CD14-positive monocyte (primary cell): ENCODE measurements around the gene LENEP. TPM values are rescaled to one million over a fixed set of nuclear protein-coding genes. Genes with fewer than 3 reads are reported as not detected.

Experiments
- DNase-seq, 3 donors: peaks; one replicate each; pipeline ENCODE4 v3.0.0-alpha.2; 2011 to 2022
- H2AFZ ChIP-seq: 2 replicates; pipeline ENCODE4 v1.6.0; 2012; ENCODE audit warnings: mild to moderate bottlenecking, low read depth, low read length, inconsistent platforms; ENCODE audit not compliant: insufficient read depth, poor library complexity, severe bottlenecking
- H3K27ac ChIP-seq, 2 donors: 1 replicate in 1 of 2; 2 replicates in 1 of 2; pipeline ENCODE4 v1.5.1; 2012 to 2013; ENCODE audit warnings: low read length in 2 of 2, control low read depth in 1 of 2, inconsistent platforms in 1 of 2, low read depth in 1 of 2, mild to moderate bottlenecking in 1 of 2
- H3K27me3 ChIP-seq, 2 donors: one replicate each; pipeline versions ENCODE4 v1.6.0 to v1.6.1; 2011 to 2013; ENCODE audit warnings: low read length in 2 of 2; ENCODE audit not compliant: control insufficient read depth in 2 of 2, insufficient read depth in 2 of 2
- H3K36me3 ChIP-seq, 2 donors: replicated peaks in 1 of 2; 1 replicate in 1 of 2; 2 replicates in 1 of 2; pipeline versions ENCODE4 v1.5.1 to v1.6.1; 2012 to 2013; ENCODE audit warnings: low read length in 2 of 2, control low read depth in 1 of 2, inconsistent platforms in 1 of 2, mild to moderate bottlenecking in 1 of 2; ENCODE audit not compliant: insufficient read depth in 2 of 2, control insufficient read depth in 1 of 2
- H3K4me1 ChIP-seq, 2 donors: 1 replicate in 1 of 2; 2 replicates in 1 of 2; pipeline versions ENCODE4 v1.5.1 to v1.6.1; 2012 to 2013; ENCODE audit warnings: low read length in 2 of 2, control low read depth in 1 of 2, inconsistent platforms in 1 of 2, mild to moderate bottlenecking in 1 of 2, moderate library complexity in 1 of 2; ENCODE audit not compliant: insufficient read depth in 2 of 2, control insufficient read depth in 1 of 2
- H3K4me2 ChIP-seq: replicated peaks from 2 replicates; pipeline ENCODE3; 2012; ENCODE audit warnings: low read length, moderate library complexity, mild to moderate bottlenecking; ENCODE audit not compliant: poor library complexity, severe bottlenecking; ENCODE audit errors: extremely low read depth
- H3K4me3 ChIP-seq, 3 experiments: fragments of 200-600 bp in 1 of 3; sonication (generic) in 1 of 3; replicated peaks in 1 of 3; 1 replicate in 2 of 3; 2 replicates in 1 of 3; pipeline ENCODE4 v1.5.1; 2011 to 2013; ENCODE audit warnings: low read length in 3 of 3, mild to moderate bottlenecking in 3 of 3, control low read depth in 2 of 3, low read depth in 2 of 3, inconsistent platforms in 1 of 3, moderate library complexity in 1 of 3
- H3K79me2 ChIP-seq: 2 replicates; pipeline ENCODE4 v1.6.0; 2012; ENCODE audit warnings: mild to moderate bottlenecking, control low read depth, inconsistent platforms, low read length, moderate library complexity; ENCODE audit not compliant: insufficient read depth
- H3K9ac ChIP-seq: 2 replicates; pipeline ENCODE4 v1.6.0; 2017; ENCODE audit warnings: low read length, mild to moderate bottlenecking; ENCODE audit not compliant: insufficient read depth, poor library complexity, severe bottlenecking
- H3K9me3 ChIP-seq, 2 donors: replicated peaks in 1 of 2; 1 replicate in 1 of 2; 2 replicates in 1 of 2; pipeline versions ENCODE4 v1.5.1 to v1.6.1; 2012 to 2013; ENCODE audit warnings: low read length in 2 of 2, control low read depth in 1 of 2; ENCODE audit not compliant: control insufficient read depth in 1 of 2, insufficient read depth in 1 of 2
- H4K20me1 ChIP-seq: 2 replicates; pipeline ENCODE4 v1.6.0; 2012; ENCODE audit warnings: mild to moderate bottlenecking, low read length, control low read depth, moderate library complexity; ENCODE audit not compliant: insufficient read depth
- H3K27ac Mint-ChIP-seq, 7 donors: one replicate each; pipeline ENCODE4 v1.8.0; 2020; ENCODE audit warnings: mild to moderate bottlenecking in 7 of 7, mixed read lengths in 7 of 7, moderate library complexity in 6 of 7, inconsistent platforms in 2 of 7
- H3K27me3 Mint-ChIP-seq, 3 donors: one replicate each; pipeline ENCODE4 v1.8.0; 2021 to 2022; ENCODE audit warnings: low read depth in 3 of 3, mild to moderate bottlenecking in 3 of 3, mixed read lengths in 3 of 3, moderate library complexity in 3 of 3, inconsistent platforms in 1 of 3
- H3K36me3 Mint-ChIP-seq, 2 donors: one replicate each; pipeline ENCODE4 v1.8.0; 2020; ENCODE audit warnings: mixed read lengths in 2 of 2, inconsistent platforms in 1 of 2, mild to moderate bottlenecking in 1 of 2
- H3K4me1 Mint-ChIP-seq: one replicate; pipeline ENCODE4 v1.8.0; 2020; ENCODE audit warnings: mild to moderate bottlenecking, mixed read lengths
- H3K4me3 Mint-ChIP-seq, 2 donors: one replicate each; pipeline ENCODE4 v1.8.0; 2020; ENCODE audit warnings: mild to moderate bottlenecking in 2 of 2, mixed read lengths in 2 of 2, moderate library complexity in 1 of 2
- H3K9me3 Mint-ChIP-seq, 7 donors: one replicate each; pipeline ENCODE4 v1.8.0; 2020 to 2022; ENCODE audit warnings: mixed read lengths in 7 of 7, mild to moderate bottlenecking in 6 of 7, moderate library complexity in 6 of 7, inconsistent platforms in 2 of 7
- WGBS: methylation state at CpG from one replicate; pipeline ENCODE4 v1.1.5; 2013; ENCODE audit warnings: missing lambda C conversion rate; ENCODE audit not compliant: insufficient coverage; 5-methylcytosine and 5-hydroxymethylcytosine counted together
- intact Hi-C, 2 donors: fragments of 100-400 bp; cut with micrococcal nuclease; formaldehyde crosslinking; loops; one replicate each; pipeline versions ENCODE4 v1.15.0 to v1.15.1; 2023
- polyA plus RNA-seq, 3 donors: library from polyadenylated mRNA; depleted of rRNA in 1 of 3; unstranded in 2 of 3; stranded (reverse) in 1 of 3; fragments of 300-500 nt in 2 of 3; fragments of >200 nt in 1 of 3; fragmentation: Illumina TruSeq in 2 of 3; gene quantifications; 1 replicate in 2 of 3; 2 replicates in 1 of 3; pipeline ENCODE4 v1.2.3, GENCODE V29; 2012 to 2021
- TF ChIP-seq, protein P1 (sequence below): fragments of 200-600 bp; IDR thresholded peaks from one replicate; pipeline ENCODE4 v1.8.0; 2022; ENCODE audit warnings: antibody characterized with exemption, mild to moderate bottlenecking

LENEP gene
- polyA plus RNA-seq, 3 donors, result not detected

DNA sequence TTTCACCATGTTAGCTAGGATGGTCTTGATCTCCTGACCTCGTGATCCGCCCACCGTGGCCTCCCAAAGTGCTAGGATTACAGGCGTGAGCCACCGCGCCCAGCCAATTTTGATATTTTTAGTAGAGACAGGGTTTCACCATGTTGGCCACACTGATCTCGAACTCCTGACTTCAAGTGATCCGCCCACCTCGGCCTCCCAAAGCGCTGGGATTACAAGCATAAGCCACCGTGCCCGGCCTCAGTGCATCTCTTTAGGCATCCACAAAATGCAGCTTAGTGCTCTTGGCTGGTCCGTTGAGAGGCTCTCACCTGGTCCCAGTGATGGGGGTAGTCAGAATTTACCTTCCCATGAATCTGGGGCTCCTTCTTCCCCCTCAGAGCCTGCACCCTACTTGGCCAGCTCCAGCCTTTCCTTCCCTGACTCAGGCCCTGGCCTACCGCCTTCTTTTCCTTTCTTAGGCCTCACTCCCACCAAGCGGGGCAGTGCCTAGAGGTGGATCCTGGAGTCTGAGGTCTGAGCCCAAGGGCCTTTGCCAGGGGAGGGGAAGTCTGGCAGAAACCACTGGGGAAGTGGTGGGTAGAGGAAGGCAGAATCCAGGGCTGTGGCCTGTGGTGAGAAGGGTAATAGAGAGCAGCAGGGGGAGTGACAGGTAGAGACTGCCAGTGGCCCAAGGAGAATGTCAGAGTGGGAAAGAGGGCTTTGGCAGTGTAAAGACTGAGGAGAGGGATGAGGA, 3.7 kb downstream of the LENEP start:
- peak in 1 of 3 donors; percentile 47 for DNase-seq
- H3K27me3 ChIP-seq, result no peaks in the 10 kb centered on the region
- intact Hi-C loops, result no loop called here
- peak overlapping the region in 6 of 7 donors; percentile 1 to 73 (median 40) for H3K27ac Mint-ChIP-seq
- peaks cover 12% of the 10 kb centered on the region for H4K20me1 ChIP-seq
- H3K9ac ChIP-seq, result no peak overlapping the region
- peak overlapping the region in 1 of 3 experiments; percentile 9 for H3K4me3 ChIP-seq
- TF ChIP-seq, protein P1, sequence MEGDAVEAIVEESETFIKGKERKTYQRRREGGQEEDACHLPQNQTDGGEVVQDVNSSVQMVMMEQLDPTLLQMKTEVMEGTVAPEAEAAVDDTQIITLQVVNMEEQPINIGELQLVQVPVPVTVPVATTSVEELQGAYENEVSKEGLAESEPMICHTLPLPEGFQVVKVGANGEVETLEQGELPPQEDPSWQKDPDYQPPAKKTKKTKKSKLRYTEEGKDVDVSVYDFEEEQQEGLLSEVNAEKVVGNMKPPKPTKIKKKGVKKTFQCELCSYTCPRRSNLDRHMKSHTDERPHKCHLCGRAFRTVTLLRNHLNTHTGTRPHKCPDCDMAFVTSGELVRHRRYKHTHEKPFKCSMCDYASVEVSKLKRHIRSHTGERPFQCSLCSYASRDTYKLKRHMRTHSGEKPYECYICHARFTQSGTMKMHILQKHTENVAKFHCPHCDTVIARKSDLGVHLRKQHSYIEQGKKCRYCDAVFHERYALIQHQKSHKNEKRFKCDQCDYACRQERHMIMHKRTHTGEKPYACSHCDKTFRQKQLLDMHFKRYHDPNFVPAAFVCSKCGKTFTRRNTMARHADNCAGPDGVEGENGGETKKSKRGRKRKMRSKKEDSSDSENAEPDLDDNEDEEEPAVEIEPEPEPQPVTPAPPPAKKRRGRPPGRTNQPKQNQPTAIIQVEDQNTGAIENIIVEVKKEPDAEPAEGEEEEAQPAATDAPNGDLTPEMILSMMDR, result no peak
- H3K9me3 ChIP-seq, result no peaks in the 10 kb centered on the region
- peaks cover 26% of the 10 kb centered on the region for H3K79me2 ChIP-seq
- no peak overlapping the region for H3K27ac ChIP-seq
- peak overlapping the region; percentile 18 for H3K4me2 ChIP-seq
- H2AFZ ChIP-seq, result no peak overlapping the region
- peaks cover 55 to 65% of the 10 kb centered on the region in 2 donors for H3K4me1 ChIP-seq
- H3K4me1 Mint-ChIP-seq, result peaks cover 58% of the 10 kb centered on the region
- H3K4me3 Mint-ChIP-seq, result peak overlapping the region; percentile 10 to 54
- peaks cover 2 to 3% of the 10 kb centered on the region in 2 donors for H3K36me3 Mint-ChIP-seq
- H3K9me3 Mint-ChIP-seq, result no peaks in the 10 kb centered on the region
- WGBS, result 79% methylated on average over 12 of the region's 15 CpGs
- H3K36me3 ChIP-seq, result no peaks in the 10 kb centered on the region
- peaks cover 2 to 4% (median 2%) of the 10 kb centered on the region in 3 donors for H3K27me3 Mint-ChIP-seq

DNA sequence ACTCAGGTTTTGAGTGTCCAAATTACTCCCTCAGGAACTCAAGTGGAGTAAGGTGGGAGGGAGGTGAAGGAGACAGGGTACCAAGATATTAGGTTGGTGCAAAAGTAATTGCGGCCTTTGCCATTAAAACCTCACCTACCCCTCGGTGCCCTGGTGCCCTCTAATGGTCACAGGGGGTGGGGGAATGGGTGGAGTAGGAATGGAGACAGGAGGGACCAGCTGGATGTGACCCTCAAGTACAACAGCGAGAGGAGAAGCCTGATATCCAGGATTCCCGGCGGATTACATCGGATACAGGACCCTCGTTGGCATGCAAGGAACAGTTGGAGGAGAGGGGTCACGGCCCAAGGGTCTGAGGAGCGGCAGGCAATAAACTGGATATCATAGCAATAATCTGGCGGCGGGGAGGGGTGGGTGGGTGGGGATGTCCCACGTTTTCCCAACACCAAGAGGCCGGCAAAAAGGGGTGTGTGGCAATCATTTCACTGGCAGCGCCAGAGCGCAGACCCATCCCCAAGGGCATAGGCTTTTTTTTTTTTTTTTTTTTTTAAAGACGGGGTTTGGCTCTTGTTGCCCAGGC, 4.9 kb downstream of the LENEP start:
- H3K4me1 Mint-ChIP-seq, result peaks cover 53% of the 10 kb centered on the region
- Histone ChIP-seq H4K20me1 (peaks cover 12% of the 10 kb centered on the region), H3K27me3 (no peaks in the 10 kb centered on the region), H3K79me2 (peaks cover 35% of the 10 kb centered on the region), H3K36me3 (no peaks in the 10 kb centered on the region), H2AFZ (no peak overlapping the region), H3K9me3 (no peaks in the 10 kb centered on the region), H3K4me1 (peaks cover 55 to 65% of the 10 kb centered on the region in 2 donors), H3K9ac (no peak overlapping the region), H3K4me2 (peak overlapping the region; percentile 18), H3K27ac (no peak overlapping the region), H3K4me3 (no peak overlapping the region)
- peak overlapping the region in 1 of 7 donors; percentile 8 for H3K27ac Mint-ChIP-seq
- intact Hi-C loops, result no loop called here
- DNase-seq, result no peak
- WGBS, result 83% methylated on average over 6 of the region's 16 CpGs
- peak overlapping the region in 1 of 2 donors; percentile 12 for H3K4me3 Mint-ChIP-seq
- H3K36me3 Mint-ChIP-seq, result peaks cover 0 to 3% of the 10 kb centered on the region in 2 donors
- H3K27me3 Mint-ChIP-seq, result peaks cover 2 to 4% (median 2%) of the 10 kb centered on the region in 3 donors
- no peaks in the 10 kb centered on the region for H3K9me3 Mint-ChIP-seq
- TF ChIP-seq, protein P1, result no peak
